GM21529 (cell line): Measurements from ENCODE around the gene HLF.

Source experiments
- ATAC-seq: cut with Tn5 transposase; IDR thresholded peaks from one replicate; pipeline ENCODE4 v1.9.1; 2021; ENCODE audit not compliant: unreplicated experiment

The HLF gene

DNA sequence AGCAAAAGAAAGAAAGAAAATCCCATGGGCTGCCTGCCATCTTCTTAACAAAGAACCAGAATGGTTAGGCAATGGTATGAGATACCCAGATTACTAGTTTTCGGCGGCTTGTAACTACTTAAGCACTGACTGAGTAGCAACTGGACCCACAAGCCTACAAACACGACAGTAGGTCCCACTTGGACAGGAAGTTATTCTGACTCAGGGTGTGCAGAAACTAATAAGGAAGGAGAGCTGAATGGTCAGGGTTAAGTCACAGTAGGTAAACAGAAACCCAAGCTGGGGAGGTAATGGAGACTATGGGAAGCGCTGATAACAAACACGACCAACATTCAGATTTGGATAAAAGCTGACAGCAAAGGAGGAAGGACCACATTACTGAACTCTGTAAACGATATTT lies 10.4 kb upstream of the HLF start:
- no peak for ATAC-seq

DNA sequence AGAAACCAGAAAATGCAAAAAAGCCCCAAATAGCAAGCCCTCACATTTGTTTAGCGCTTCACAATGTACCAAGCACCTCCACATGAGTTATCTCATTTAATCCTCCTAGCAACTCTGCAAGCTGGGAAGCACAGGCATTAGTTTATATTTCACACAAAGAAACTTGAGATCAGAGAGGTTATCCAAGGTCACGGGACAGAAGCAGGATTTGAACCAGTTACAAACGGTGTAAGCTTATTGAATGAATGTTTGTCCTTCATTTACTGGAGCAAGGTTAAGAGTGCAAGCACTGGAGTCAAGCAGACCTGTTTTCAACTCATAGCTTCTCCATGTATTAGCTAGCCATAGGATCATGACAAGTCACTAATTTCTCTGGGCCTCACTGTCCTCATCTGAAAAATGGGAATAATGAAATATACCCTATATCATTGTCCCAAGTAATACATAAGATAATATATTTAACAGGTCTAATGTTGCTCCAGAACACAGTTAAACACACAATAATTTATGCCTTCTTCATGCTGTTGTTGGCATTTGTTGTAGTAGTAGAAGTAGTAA lies 6.1 kb upstream of the HLF start:
- no peak for ATAC-seq

DNA sequence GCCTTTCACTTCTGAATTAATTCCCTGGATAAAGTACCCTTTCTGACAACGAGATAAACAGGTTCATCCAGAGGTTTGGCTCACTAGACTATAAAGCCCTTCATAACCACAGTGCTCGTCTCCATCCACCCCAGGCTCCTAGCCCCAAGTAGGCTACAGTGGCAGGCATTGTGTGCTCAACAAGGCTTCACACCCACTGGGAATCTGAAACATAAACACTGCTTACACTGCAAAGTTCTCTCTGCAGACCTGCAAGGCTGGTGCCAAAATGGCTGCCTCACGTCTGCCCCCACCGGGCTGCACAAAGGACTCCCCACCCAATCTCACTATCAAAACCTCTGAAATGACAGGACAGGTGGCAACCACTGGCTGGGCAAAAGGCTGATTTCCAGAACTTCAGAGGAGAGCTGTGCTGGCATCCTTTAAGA lies 5.1 kb upstream of the HLF start:
- ATAC-seq: no peak

DNA sequence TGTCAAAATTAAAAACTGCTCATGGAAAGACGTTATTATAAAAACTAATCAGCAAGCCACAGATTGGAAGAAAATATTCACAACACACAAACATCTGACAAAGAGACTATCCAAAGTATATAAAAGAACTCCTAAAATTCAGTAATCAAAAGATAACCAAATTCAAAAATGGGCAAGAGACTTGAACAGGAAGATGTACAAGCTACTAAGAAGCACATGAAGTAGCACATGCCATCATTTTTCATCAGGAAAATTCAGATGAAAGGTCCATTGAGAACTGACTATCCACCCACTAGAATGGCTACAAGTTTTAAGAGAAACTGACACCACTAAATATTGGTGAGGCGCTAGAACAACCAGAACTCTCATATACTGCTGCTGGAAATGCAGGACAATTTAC lies 3.4 kb upstream of the HLF start:
- ATAC-seq: no peak

DNA sequence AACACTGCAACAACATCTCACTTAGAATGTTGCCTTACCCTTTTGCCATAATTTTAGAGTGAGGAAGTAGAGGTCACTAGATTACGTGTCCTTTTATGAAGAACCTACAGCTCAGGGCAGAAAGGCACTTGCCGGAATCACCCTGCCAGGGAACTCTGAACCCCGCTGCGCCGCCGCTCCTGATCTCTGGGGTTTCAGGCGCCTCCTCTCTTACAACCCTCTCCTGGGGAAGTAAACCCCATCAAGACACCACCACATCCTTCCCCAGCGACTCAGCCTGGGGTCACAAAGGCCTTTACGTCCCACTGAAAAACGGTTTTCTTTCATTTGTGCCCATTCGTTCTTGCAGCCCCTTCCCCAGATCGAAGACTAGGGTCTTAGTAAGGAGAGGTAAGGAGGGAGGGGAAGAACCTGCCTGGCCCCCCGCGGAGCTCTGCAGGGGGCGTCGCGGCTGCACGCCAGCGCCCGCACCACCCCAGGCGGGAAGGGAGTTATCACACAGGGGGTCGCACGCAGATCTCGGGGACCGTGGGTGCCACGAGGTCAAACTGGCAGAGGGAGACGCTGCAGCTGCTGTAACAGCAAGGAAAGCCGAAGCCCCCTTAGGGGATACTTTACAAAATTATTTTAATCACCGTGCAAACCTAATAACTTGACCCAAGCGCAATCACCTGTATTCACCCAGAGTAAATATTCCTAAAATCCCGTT lies 1.0 kb upstream of the HLF start:
- ATAC-seq: no peak

DNA sequence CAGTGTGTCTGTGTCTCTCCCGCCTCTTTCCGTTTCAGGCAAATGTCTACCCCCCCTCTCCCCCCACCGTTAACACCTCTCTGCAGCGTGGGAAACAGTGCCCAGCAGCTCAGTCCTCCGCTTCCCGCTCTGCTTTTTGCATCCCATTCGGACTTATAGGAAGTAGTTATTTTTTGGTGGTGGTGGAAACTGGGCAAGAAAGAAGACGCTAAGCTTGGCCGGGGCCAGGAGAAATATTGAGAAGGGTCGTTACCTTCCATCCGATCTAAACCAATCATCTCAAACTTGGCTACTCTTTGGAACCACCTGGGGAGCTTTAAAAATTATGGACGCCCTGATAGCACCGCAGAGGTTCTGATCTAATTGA lies 499 bp upstream of the HLF start:
- ATAC-seq: no peak

DNA sequence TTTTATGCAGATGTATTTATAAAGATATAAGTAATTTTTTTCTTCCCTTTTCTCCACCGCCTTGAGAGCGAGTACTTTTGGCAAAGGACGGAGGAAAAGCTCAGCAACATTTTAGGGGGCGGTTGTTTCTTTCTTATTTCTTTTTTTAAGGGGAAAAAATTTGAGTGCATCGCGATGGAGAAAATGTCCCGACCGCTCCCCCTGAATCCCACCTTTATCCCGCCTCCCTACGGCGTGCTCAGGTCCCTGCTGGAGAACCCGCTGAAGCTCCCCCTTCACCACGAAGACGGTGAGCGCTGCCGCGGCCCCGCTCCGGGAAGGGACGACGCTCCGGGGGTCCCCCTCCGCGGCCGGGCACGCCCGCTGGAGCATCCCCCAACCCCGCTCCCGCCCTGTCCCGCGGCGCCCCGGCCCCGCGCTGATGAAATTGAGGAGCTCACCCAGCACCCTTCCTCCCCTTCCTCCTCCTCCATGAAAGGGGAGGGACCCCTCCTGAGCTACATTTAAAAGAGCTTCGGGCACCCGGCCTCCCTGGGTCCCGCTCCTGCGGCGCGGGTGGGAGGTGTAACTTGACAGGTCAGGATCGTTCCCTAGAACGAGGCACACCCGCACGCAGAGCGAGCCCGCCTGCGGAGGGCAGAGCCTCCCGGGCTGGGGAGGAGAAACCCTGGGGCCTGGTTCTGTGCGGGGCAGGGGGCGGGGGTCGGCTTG lies 706 bp downstream of the HLF start:
- no peak for ATAC-seq

DNA sequence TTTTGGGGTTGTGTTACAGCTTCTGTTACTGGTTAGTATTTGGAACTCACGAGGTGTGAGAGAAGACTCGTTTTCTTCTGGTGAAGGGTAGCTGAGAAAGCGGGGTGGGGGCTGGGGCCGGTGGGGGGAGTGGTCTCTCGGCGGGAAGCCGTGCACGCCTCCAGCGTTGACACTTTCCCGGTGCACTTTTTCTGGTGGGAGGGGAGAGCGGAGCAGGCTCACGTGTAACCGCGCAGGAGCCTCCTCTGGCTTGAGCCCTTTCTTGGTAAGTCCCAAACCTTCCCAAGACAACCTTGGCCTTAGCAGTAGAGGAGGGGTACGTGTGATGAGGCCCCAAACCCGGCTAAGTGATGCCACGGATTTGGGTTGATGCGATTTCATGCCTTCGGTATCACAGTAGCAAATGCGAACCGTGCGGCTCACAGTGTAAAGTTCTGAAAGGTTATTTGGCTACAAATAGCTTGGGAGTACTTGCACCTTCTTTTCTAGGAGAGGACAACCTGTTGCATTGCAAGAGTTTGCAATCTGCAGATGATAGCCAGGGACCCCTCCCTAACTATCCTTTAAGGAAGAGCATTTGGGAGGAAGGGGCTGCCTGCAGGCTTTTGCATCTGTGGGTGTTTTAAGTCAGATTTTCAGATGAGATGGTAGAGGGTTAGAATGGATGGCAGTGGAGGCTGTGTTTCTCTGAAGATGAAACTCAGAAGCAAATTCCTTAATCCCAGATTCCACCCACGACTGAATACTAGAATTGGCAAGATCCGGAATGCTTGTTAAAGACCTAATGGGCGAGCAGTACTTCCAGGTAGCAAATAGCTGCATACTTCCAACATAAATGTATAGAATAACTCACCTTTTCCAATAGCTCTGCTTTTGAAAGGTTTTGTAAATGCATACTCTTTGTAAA lies 1.5 kb downstream of the HLF start:
- ATAC-seq: no peak

DNA sequence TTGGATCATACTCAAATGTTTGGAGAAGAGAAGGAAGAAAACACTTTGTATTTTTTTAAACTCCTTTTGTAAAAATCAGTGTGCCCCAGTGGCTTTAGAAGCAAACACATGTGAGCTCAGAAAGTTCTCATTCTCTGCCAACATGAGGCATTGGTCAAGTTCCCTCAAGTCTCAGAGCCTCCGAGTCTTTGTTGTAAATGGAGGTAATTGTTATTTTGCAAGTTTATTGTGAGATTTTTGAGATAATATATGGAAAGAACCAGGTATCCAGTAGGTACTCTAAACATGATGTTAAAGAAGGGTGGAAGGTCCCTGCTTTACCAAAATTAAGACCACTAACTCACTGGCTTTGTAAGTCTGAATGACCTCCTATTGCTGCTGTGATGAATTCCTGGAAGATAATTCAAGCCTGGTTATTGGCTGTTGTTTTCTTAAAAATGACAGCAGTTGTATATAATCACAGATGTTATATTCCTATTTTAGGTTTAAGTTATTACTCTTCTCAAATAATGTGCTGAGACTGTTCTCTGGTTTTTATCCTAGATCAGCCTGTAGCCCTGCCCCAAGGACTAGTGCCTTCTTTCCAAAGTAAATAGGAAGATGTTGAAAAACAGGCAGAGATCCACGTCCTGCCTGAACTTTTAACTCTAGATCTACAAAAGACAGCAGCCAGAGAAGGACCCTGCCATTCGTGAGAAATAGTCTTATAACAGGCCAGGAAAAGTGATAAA lies 2.4 kb downstream of the HLF start:
- ATAC-seq: no peak

DNA sequence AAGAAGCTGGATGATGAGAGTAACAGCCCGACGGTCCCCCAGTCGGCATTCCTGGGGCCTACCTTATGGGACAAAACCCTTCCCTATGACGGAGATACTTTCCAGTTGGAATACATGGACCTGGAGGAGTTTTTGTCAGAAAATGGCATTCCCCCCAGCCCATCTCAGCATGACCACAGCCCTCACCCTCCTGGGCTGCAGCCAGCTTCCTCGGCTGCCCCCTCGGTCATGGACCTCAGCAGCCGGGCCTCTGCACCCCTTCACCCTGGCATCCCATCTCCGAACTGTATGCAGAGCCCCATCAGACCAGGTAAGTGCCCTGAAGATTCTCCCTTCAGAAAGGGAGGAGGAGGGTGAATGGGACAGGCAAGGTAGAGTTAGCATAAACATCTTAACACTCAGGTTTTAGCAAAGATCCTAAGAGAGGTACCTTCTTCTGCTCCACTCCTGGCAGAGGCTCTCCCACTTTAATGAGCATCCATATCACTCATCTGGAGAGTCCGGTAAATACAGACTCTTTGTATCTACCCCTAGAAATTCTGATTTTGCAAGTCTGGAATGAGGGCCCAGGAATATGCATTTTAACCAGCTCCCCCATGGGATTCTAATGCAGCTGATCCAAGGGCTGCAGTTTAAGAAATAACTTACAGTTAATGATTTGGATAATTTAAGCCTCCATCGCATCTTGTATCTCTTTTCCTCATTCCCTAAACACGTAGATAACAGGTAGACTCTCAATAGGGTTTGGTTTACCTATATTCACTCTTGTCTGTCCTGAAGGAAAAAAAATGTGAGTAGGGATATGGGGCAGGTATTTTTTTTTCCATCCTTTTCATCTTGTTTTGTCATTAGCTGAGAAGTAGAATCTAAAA lies 3.3 kb downstream of the HLF start:
- no peak for ATAC-seq

DNA sequence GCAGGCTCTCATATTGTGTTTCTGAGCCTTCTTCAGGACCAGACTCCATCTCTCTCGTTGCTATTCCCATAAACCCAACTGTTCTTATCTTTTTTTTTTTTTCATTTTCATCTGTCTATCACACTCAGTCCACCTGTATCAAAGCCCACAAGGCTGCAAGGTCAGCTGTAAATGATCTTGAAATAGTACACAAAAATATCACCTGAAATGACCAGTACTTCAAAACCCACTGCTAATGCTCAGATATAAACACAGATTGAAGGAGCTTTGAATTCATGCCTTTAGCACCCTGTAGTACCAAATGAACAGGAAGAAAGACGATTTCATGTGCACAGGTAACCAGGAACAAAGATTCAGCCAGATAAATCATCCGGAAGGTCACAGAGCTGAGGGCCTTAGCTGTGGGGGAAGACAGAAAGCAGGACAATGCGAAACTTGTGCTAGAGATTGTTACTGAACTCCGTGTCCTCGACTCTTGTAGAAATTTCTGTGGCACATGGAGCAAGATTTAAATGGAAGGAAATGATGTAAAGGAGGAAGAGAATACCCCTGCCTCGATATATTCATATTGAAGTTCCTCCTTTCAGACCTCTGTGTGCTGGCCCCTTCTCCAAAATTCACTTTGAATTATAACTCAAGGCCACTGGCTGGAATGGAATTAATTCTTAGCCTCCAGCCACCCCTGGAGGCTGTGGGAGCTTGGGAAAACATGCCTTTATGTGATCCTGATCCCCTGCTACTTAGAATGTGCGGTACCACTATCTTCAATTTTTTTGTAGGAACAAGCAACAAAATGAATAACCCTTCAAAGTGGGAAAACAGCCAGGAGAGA lies 4.1 kb downstream of the HLF start:
- no peak for ATAC-seq

DNA sequence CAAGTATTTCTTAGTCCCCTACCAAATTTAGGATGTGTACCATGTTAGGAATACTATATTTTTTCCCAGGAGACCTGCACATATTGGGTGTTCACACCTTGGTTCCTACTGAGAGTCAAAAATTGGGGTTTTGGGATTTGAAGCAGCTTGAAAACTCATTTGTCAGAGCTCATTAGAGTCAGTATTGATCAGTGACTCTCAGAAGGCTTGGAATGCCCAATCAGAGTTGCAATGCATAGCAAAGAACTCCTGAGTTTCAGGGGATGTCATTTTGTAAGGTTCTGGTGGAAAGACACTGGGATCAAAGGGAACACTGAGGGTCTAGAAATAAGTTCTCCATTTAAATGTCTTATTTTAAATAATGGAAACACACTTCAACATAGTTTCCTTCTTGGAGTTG lies 5.1 kb downstream of the HLF start:
- ATAC-seq: no peak

DNA sequence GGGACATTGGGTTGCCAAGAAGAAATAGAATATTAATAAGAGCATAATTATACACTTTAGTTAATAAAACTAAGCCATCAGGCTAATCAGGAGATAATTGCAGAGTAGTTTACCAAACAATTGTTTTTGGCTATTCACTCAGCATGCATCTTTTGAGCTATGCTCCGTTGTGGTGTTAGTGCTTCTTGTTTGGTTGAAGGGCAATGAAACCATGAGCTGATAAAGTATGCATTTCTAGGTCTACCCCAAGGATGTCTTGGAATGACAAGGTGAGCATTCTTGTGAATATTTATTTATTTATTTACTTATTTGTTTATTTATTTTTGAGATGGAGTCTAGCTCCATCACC lies 6.4 kb downstream of the HLF start:
- no peak for ATAC-seq

DNA sequence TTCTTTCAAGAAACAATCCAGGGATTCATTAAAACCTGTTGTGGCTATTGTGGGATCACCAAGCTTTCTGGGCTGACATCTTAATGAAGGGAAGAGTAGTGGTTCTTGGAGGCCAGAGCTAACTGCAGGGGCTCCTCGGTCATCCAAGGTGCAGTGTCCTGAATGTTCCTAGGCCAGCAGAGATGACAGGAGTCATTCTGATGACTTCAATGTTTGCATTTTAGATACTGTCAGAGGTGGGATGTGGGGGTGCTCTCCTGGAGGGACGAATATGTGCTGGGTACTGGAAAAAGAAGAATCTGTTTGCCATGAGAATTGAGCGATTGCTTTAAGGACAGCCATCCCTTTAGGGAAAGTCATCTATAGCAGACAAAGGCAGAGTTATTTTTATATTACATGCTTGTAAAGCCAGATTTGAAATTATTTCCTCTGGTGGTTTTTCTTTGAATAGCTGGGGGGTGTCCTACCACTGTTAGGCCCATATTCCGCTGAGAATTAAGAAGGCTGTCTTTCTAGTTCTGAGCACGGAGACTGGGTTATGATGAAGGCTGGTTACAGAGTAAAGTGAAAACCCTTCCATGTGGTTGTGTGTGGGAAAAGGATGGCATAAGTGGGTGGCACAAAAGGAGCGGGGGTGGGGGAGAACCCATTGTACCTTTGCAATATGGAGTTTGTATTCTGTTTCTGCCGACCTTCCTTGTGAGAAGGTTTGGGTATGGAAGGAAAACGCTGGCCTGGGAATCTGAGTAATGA lies 7.4 kb downstream of the HLF start:
- no peak for ATAC-seq

DNA sequence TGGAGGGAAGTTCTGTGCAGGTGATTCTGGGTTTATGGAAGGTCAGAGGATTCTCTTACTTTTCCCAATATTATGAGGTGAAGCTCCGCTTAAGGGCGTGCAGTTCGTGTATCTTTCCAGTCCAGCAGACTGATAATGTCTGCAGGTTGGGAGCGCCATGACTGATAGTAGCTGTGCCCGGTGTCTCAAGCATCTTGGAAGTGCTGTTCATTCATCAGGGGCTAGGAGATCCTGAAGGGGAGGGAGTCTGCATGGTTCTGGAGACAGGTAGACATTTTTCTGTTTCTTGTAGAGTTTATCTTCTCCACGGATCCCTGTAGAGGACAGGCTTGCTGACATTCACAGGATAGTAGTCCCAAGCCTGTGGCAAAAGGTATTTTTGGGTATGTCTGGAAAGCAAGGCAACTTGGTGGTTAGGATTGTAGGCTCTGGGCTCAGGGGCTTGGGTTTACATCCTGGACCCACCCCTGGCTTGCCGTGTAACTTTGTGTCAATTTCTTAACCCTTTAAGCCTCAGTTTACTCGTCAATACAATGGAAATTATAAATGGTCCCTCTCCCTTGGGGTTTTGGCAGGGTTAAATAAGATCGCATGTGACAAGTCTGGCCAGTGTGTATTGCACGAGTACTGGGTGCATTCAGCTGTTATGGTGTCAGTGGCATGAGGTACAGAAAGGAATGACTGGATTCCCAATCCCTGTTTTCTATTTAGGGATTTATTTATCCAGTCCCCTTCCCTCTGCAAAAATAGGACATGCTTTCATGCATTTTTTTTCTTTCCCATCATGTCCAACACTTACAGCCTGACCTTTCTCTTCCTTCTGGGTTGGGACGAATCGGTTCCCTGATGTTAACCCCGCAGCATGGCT lies 8.2 kb downstream of the HLF start:
- ATAC-seq: no peak

DNA sequence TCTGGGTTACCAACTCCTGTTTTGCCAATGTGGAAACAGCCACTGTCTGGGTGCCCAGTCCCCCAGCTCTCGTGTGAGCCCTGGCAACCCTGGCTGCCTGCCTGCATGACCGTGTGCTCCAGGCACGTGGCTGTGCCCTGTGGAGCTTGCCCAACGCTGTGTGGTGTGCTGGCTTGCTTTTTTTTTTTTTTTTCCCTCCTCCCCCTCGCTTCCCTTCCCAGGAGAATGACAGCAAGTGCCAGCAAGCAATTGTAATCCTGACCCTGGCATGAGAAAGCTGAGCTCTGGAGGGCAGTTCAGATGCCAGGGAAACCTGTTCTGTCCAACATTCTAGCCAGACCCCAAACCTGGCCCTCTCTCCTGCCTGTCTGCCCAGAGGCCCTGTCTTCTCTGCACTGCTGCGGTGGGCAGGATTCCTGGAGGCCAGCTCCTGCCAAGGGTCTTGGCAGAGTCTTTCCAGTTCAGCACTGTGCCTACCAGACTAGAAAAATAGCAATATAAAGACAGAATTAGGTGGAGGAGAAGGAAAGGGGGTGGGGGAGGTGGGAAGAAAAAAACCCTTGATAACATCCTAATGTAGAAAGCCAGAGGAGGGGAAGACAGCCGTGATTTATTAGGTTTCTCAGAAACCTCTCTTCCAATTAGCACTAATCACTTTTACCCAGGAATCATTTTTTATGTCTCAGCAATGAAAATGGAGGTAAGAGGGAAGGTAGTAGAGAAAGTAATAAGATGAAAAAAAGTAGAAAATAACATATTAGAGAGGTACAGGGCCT lies 9.0 kb downstream of the HLF start:
- ATAC-seq: no peak
